IMR-90 (cell line): ENCODE results near the gene CTNND2. TPM values are rescaled to one million over a fixed set of nuclear protein-coding genes. Genes with fewer than 3 reads are reported as not detected.

Experiments used
- ATAC-seq: fragments of 200-7000 bp; cut with Tn5 transposase; 2 replicates; pipeline ENCODE4 v1.9.1; 2020; ENCODE audit warnings: low read depth, mild to moderate bottlenecking, moderate library complexity
- BruUV-seq: library from RNA; stranded (reverse); fragments of 400-500 nt; replicated peaks from 2 replicates; lab custom pipeline; 2021; lab: Mats Ljungman, UMichigan
- CTCF ChIA-PET: fragments of 300-600 bp; formaldehyde crosslinking; extraction: SDS; loops from one replicate; lab custom pipeline; 2021; ENCODE audit warnings: antibody characterized with exemption; lab: Yijun Ruan, JAX
- POLR2A ChIA-PET: fragments of 300-600 bp; sonication (Branson Sonifier 250); formaldehyde crosslinking; loops from one replicate; lab custom pipeline; 2022; ENCODE audit warnings: antibody characterized with exemption; ENCODE audit not compliant: unreplicated experiment; lab: Charles Lee
- DNase-seq: peaks from one replicate; pipeline ENCODE4 v3.0.0; 2013
- H2AFZ ChIP-seq: replicated peaks from 2 replicates; pipeline ENCODE3; 2013; ENCODE audit warnings: low read length, mild to moderate bottlenecking; ENCODE audit not compliant: poor library complexity
- H2AK5ac ChIP-seq: 2 replicates; pipeline ENCODE4 v1.6.1; 2013; ENCODE audit warnings: low read depth, low read length, inconsistent platforms
- H2AK9ac ChIP-seq: replicated peaks from 2 replicates; pipeline ENCODE3; 2013; ENCODE audit warnings: mild to moderate bottlenecking, low read depth, low read length, moderate library complexity; ENCODE audit not compliant: poor library complexity
- H2BK120ac ChIP-seq: 2 replicates; pipeline ENCODE4 v1.6.1; 2013; ENCODE audit warnings: low read depth, low read length, inconsistent platforms
- H2BK15ac ChIP-seq: 3 replicates; pipeline ENCODE4 v1.6.1; 2013; ENCODE audit warnings: low read depth, low read length, inconsistent platforms
- H2BK20ac ChIP-seq: 2 replicates; pipeline ENCODE4 v1.6.1; 2013; ENCODE audit warnings: low read depth, mild to moderate bottlenecking, inconsistent platforms, low read length, moderate library complexity
- H2BK5ac ChIP-seq: 2 replicates; pipeline ENCODE4 v1.6.1; 2013; ENCODE audit warnings: mild to moderate bottlenecking, low read depth, low read length, inconsistent platforms; ENCODE audit not compliant: poor library complexity, severe bottlenecking
- H3K14ac ChIP-seq: replicated peaks from 2 replicates; pipeline ENCODE4 v1.6.1; 2013; ENCODE audit warnings: low read depth, low read length, inconsistent platforms
- H3K18ac ChIP-seq: 2 replicates; pipeline ENCODE4 v1.6.1; 2013; ENCODE audit warnings: low read depth, low read length, control low read depth
- H3K23ac ChIP-seq: 2 replicates; pipeline ENCODE4 v1.6.1; 2013; ENCODE audit warnings: low read depth, low read length, inconsistent platforms
- H3K27ac ChIP-seq: 2 replicates; pipeline ENCODE4 v1.5.1; 2013; ENCODE audit warnings: mild to moderate bottlenecking, control low read depth, low read length; ENCODE audit not compliant: insufficient read depth
- H3K27me3 ChIP-seq: 2 replicates; pipeline ENCODE4 v1.6.1; 2013; ENCODE audit warnings: low read length; ENCODE audit not compliant: control insufficient read depth, insufficient read depth
- H3K36me3 ChIP-seq: 2 replicates; pipeline ENCODE4 v1.6.1; 2013; ENCODE audit warnings: low read length, mixed read lengths; ENCODE audit not compliant: control insufficient read depth, insufficient read depth
- H3K4ac ChIP-seq: 2 replicates; pipeline ENCODE4 v1.6.1; 2013; ENCODE audit warnings: low read depth, low read length, inconsistent platforms
- H3K4me1 ChIP-seq: 2 replicates; pipeline ENCODE4 v1.6.1; 2013; ENCODE audit warnings: low read length, mixed read lengths; ENCODE audit not compliant: control insufficient read depth, insufficient read depth
- H3K4me2 ChIP-seq: 2 replicates; pipeline ENCODE4 v1.6.1; 2013; ENCODE audit warnings: low read depth, mild to moderate bottlenecking, control low read depth, low read length, moderate library complexity
- H3K4me3 ChIP-seq: 2 replicates; pipeline ENCODE4 v1.5.1; 2013; ENCODE audit warnings: low read depth, mild to moderate bottlenecking, control low read depth, low read length, moderate library complexity; ENCODE audit not compliant: insufficient read depth
- H3K56ac ChIP-seq: 2 replicates; pipeline ENCODE4 v1.6.1; 2013; ENCODE audit warnings: low read length, inconsistent platforms; ENCODE audit not compliant: insufficient read depth; ENCODE audit errors: extremely low read depth
- H3K79me1 ChIP-seq, 2 experiments: 2 replicates each; pipeline ENCODE4 v1.6.1; 2013; ENCODE audit warnings: low read length in 2 of 2, inconsistent platforms in 1 of 2, low read depth in 1 of 2
- H3K9ac ChIP-seq: 2 replicates; pipeline ENCODE4 v1.6.1; 2013; ENCODE audit warnings: low read depth, low read length, control low read depth
- H3K9me1 ChIP-seq: 2 replicates; pipeline ENCODE4 v1.6.1; 2013; ENCODE audit warnings: low read length, inconsistent platforms; ENCODE audit not compliant: insufficient read depth
- H3K9me3 ChIP-seq: 2 replicates; pipeline ENCODE4 v1.6.1; 2013; ENCODE audit warnings: low read length; ENCODE audit not compliant: control insufficient read depth, insufficient read depth
- H4K20me1 ChIP-seq: 2 replicates; pipeline ENCODE4 v1.6.1; 2013; ENCODE audit warnings: low read length, inconsistent platforms; ENCODE audit not compliant: insufficient read depth
- H4K5ac ChIP-seq: 2 replicates; pipeline ENCODE4 v1.6.1; 2013; ENCODE audit warnings: mild to moderate bottlenecking, low read depth, low read length, control low read depth
- H4K8ac ChIP-seq, 2 experiments: 2 replicates each; pipeline ENCODE4 v1.6.1; 2013; ENCODE audit warnings: low read depth in 2 of 2, low read length in 2 of 2, control low read depth in 1 of 2, inconsistent platforms in 1 of 2
- H4K91ac ChIP-seq: 2 replicates; pipeline ENCODE4 v1.6.1; 2013; ENCODE audit warnings: low read depth, low read length, inconsistent platforms; ENCODE audit not compliant: insufficient read depth
- BHLHE40 ChIP-seq: fragments of 150-350 bp; IDR thresholded peaks from 2 replicates; pipeline ENCODE4 v1.6.1; 2016; ENCODE audit warnings: mild to moderate bottlenecking, low read depth, low read length
- FOS ChIP-seq: fragments of 150-350 bp; IDR thresholded peaks from 2 replicates; pipeline ENCODE4 v1.6.1; 2016; ENCODE audit warnings: low read depth, low read length
- NFE2L2 ChIP-seq: fragments of 150-350 bp; IDR thresholded peaks from 2 replicates; pipeline ENCODE4 v1.6.1; 2016; ENCODE audit warnings: low read depth, mild to moderate bottlenecking, low read length
- POLR2A ChIP-seq: IDR thresholded peaks from 2 replicates; pipeline ENCODE4 v1.6.1; 2012; ENCODE audit warnings: mild to moderate bottlenecking, low read depth, low read length
- RCOR1 ChIP-seq: IDR thresholded peaks from 2 replicates; pipeline ENCODE4 v1.6.1; 2012; ENCODE audit warnings: mild to moderate bottlenecking, low read length, improper control_type of control experiment; ENCODE audit not compliant: insufficient replicate concordance
- RFX5 ChIP-seq: IDR thresholded peaks from 2 replicates; pipeline ENCODE4 v1.8.0; 2012; ENCODE audit warnings: low read depth, mild to moderate bottlenecking, low read length, moderate library complexity
- SMC3 ChIP-seq: fragments of 150-350 bp; IDR thresholded peaks from 2 replicates; pipeline ENCODE4 v1.6.1; 2016; ENCODE audit warnings: low read depth, mild to moderate bottlenecking, antibody characterized with exemption, low read length, moderate library complexity
- WGBS, 2 experiments: methylation state at CpG; one replicate each; pipeline versions ENCODE4 v1.1.5 to v1.1.7; 2013; ENCODE audit warnings: missing lambda C conversion rate in 2 of 2; ENCODE audit not compliant: insufficient read length in 1 of 2; ENCODE audit errors: extremely low coverage in 2 of 2; 5-methylcytosine and 5-hydroxymethylcytosine counted together
- dilution Hi-C: fragments of 300-500 bp; cut with HindIII; formaldehyde crosslinking; loops from one replicate; pipeline ENCODE4 v1.14.3; 2018; ENCODE audit warnings: low sequenced_read_pairs; ENCODE audit not compliant: unreplicated experiment
- in situ Hi-C: fragments of 300-500 bp; cut with MboI; formaldehyde crosslinking; loops from 3 replicates; pipeline ENCODE4 v1.14.3; 2019; ENCODE audit warnings: low sequenced_read_pairs, inconsistent platforms, mixed read lengths
- intact Hi-C: fragments of 100-400 bp; cut with micrococcal nuclease; formaldehyde crosslinking; loops from 2 replicates; pipeline ENCODE4 v1.10.0; 2022
- polyA plus RNA-seq, 3 experiments: library from polyadenylated mRNA; depleted of rRNA; stranded (reverse); fragments of >200 nt; gene quantifications; 2 replicates each; pipeline ENCODE4 v1.2.3, GENCODE V29; 2012; ENCODE audit warnings: low replicate concordance in 1 of 3
- total RNA-seq: library from RNA; depleted of rRNA; stranded (reverse); fragments of >200 nt; gene quantifications from 2 replicates; pipeline ENCODE4 v1.2.3, GENCODE V29; 2012
- TF ChIP-seq, protein P1 (sequence below): fragments of 150-350 bp; IDR thresholded peaks from 2 replicates; pipeline ENCODE4 v1.6.1; 2016; ENCODE audit warnings: low read depth, mild to moderate bottlenecking, low read length, moderate library complexity, borderline replicate concordance
- TF ChIP-seq, protein P2 (sequence below): fragments of 150-350 bp; IDR thresholded peaks from 2 replicates; pipeline ENCODE4 v1.6.1; 2017; ENCODE audit warnings: mild to moderate bottlenecking, antibody characterized with exemption, low read length, low read depth

Gene CTNND2
- total and polyA plus RNA-seq, 2 of the 4 experiments (the other 2 are of a cell fraction), result not detected

DNA sequence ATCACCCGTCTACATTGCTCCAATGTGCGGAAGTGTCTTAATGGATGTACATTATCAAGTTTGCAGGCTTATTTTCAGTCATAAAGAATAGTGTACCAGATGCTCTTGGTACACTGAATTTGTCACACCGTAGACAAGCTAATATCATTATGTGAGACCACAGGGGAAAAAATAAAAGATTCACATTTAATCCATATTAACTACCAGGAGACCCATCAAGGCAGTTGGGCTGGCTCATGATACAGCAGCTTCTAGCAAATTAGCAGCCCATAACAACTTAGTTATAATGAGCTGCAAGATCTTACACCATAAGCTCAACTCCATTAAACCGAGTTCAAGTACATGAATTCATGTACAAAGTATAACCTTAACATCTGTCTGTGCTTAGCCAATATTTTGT lies 324.9 kb downstream of the CTNND2 start:
- CTCF ChIA-PET, result no interaction called here
- BruUV-seq, result no TSS peak
- TF ChIP-seq FOS, result no peak
- TF ChIP-seq, protein P1, sequence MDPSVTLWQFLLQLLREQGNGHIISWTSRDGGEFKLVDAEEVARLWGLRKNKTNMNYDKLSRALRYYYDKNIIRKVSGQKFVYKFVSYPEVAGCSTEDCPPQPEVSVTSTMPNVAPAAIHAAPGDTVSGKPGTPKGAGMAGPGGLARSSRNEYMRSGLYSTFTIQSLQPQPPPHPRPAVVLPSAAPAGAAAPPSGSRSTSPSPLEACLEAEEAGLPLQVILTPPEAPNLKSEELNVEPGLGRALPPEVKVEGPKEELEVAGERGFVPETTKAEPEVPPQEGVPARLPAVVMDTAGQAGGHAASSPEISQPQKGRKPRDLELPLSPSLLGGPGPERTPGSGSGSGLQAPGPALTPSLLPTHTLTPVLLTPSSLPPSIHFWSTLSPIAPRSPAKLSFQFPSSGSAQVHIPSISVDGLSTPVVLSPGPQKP, result no peak
- no peak for TF ChIP-seq SMC3
- TF ChIP-seq BHLHE40, result no peak
- no peak for TF ChIP-seq RFX5
- no peak for TF ChIP-seq POLR2A
- TF ChIP-seq, protein P2, sequence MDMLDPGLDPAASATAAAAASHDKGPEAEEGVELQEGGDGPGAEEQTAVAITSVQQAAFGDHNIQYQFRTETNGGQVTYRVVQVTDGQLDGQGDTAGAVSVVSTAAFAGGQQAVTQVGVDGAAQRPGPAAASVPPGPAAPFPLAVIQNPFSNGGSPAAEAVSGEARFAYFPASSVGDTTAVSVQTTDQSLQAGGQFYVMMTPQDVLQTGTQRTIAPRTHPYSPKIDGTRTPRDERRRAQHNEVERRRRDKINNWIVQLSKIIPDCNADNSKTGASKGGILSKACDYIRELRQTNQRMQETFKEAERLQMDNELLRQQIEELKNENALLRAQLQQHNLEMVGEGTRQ, result no peak
- TF ChIP-seq RCOR1, result no peak
- no peak for TF ChIP-seq NFE2L2

More for the DNA sequence above, 324.9 kb downstream of the CTNND2 start:
- Histone ChIP-seq H3K18ac (no peak overlapping the region), H2AFZ (no peak overlapping the region), H4K20me1 (no peaks in the 10 kb centered on the region), H4K91ac (no peak overlapping the region), H3K27ac (no peak overlapping the region), H3K56ac (no peak overlapping the region), H3K4ac (no peak overlapping the region), H2BK15ac (no peak overlapping the region), H2AK5ac (no peak overlapping the region), H3K36me3 (no peaks in the 10 kb centered on the region), H2BK20ac (no peak overlapping the region), H3K23ac (no peak overlapping the region), H3K4me3 (no peak overlapping the region), H3K79me1 (no peaks in the 10 kb centered on the region), H3K9me3 (peaks cover 2% of the 10 kb centered on the region; the same call in 1 of the 2 replicates), H4K5ac (no peak overlapping the region), H3K4me1 (no peaks in the 10 kb centered on the region), H2AK9ac (no peak overlapping the region), H4K8ac (no peak overlapping the region), H2BK5ac (no peak overlapping the region), H3K9me1 (no peaks in the 10 kb centered on the region), H3K27me3 (no peaks in the 10 kb centered on the region), H2BK120ac (no peak overlapping the region), H3K14ac (no peak overlapping the region), H3K9ac (no peak overlapping the region), H3K4me2 (no peak overlapping the region)
- in situ Hi-C loops (no loop called here), intact Hi-C loops (no loop called here), dilution Hi-C loops (no loop called here)
- 0% methylated on average over 1 of the region's 4 CpGs; no CpG with 5 or more reads in 1 of the 2 experiments for WGBS, 2 experiments
- DNase-seq (no peak), ATAC-seq (no peak)
- POLR2A ChIA-PET, result no interaction called here
